ENCODE measurements around the gene ATP5PO.

- TF ChIP-seq, protein P1, sequence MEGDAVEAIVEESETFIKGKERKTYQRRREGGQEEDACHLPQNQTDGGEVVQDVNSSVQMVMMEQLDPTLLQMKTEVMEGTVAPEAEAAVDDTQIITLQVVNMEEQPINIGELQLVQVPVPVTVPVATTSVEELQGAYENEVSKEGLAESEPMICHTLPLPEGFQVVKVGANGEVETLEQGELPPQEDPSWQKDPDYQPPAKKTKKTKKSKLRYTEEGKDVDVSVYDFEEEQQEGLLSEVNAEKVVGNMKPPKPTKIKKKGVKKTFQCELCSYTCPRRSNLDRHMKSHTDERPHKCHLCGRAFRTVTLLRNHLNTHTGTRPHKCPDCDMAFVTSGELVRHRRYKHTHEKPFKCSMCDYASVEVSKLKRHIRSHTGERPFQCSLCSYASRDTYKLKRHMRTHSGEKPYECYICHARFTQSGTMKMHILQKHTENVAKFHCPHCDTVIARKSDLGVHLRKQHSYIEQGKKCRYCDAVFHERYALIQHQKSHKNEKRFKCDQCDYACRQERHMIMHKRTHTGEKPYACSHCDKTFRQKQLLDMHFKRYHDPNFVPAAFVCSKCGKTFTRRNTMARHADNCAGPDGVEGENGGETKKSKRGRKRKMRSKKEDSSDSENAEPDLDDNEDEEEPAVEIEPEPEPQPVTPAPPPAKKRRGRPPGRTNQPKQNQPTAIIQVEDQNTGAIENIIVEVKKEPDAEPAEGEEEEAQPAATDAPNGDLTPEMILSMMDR (IDR thresholded peaks at IDR 0.05; ENCODE audit: poor library complexity): no peak
- TF ChIP-seq EZH2phosphoT487 (IDR thresholded peaks at IDR 0.05; ENCODE audit: low read depth, severe bottlenecking, unreplicated experiment): no peak
Observed at GRCh38 chr21:33943293-33943692, 27.7 kb upstream of the ATP5PO start.

All from hepatocyte (in vitro differentiated cells).